GM19397 (cell line): ENCODE measurements around the gene CACTIN.
"Not testable (repeated sequence)": the region's sequence is repeated elsewhere in the genome, so short reads cannot be mapped to it uniquely, and the experiment has no call there.

Experiments
- ATAC-seq: cut with Tn5 transposase; IDR thresholded peaks from one replicate; pipeline ENCODE4 v1.9.1; 2021; ENCODE audit warnings: mild to moderate bottlenecking, moderate library complexity; ENCODE audit not compliant: unreplicated experiment

Gene CACTIN

GRCh38 chr19:3648037-3648905 is 21.7 kb upstream of the CACTIN start:
- ATAC-seq: no peak

DNA sequence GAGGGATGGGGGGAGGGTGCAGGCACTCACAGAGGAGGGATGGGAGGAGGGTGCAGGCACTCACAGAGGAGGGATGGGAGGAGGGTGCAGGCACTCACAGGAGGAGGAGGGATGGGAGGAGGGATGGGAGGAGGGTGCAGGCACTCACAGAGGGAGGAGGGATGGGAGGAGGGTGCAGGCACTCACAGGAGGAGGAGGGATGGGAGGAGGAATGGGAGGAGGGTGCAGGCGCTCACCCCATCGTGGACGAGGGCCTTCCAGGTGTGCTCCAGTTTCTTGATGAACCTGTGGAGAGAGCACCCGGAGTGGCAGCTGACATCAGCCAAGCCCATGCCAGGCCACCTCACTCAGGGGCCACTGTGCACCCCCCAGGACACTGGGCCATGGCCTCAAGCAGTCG is 20.5 kb upstream of the CACTIN start:
- not testable (repeated sequence) for ATAC-seq

DNA sequence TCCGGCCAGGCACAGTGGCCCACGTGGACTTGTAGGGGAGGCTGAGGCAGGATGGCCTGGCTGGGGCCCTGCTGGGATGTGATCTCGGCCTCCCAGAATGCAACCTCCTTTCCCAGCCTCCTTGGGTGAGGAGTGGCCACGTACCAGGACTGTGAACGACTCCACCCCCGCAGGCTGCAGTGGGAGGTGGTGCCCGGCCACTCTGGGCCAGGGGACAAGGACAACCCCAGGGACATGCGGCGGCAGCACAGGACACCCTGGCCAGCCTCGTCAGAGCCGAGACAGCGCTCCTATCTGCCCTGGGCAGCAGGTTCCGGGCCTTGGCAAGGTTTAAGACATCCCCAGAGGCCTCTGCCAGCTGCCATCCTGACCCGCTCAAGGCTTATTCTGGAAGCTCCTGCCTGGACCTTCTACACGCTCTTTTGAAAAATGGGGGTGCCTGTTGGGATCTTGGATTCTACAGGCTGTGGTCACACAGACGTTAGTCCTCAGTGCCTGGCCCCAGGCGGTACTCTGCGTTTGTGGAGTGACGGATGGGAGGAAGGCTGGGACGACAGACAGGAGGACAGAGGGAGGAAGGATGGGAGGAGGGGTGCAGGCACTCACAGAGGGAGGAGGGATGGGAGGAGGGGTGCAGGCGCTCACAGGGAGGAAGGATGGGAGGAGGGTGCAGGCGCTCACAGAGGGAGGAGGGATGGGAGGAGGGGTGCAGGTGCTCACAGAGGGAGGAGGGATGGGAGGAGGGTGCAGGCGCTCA is 19.9 kb upstream of the CACTIN start:
- no peak for ATAC-seq

DNA sequence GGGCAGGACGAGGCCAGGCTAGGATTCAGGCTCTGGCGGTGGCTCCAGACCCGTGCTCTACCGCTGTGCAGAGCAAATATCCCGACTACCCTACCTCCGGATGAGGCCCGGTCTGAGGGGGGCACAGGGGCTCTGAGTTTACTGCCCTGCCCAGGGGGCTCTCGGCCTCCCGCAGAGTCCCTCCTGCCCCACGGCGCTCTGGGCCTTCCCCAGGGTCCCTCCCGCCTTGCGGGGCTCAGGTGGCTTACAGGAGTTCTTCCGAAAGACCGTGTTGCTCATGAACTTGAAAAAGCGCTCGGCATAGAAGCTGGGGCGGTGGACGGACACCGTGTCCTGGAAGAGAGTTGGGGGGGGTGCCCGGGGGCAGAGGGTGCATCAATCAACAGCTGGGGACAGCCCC is 19.1 kb upstream of the CACTIN start:
- no peak for ATAC-seq

- no peak for ATAC-seq
These were observed 18.4 kb upstream of the CACTIN start for GRCh38 chr19:3645067-3645396.

DNA sequence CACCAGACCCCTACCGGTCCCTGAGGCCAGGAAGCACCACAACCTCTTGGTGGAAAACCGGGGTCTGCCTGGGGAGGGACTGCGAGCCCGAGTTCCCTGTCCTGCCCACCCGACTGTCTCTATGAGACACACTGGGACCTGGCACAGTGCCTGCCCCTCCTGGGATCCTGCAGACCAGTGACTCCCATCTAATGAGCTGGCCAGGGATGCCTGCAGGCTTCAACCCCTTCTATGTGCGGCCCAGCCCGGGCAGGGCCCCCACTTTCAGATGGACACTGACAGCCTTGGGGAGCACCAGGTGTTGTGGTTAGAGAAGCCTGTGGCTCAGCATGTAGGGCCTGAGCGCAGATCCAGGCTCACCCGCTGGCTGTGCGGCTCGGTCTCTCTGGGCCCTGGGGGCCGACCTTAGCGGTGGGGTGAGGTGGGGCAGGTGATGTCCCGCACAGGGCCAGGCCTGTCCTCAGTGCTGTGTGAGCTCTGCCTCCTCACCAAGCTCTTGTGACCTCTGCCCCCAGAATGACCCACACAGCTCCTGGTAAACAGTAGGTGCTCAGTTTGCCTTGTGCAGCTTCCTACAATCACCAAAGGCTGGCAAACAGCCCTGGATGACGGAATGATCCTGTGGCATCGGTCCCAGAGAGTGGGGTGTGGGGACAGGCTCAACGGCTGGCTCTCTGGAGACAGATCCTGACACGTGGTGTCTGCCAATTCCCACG is 17.9 kb upstream of the CACTIN start:
- no peak for ATAC-seq

DNA sequence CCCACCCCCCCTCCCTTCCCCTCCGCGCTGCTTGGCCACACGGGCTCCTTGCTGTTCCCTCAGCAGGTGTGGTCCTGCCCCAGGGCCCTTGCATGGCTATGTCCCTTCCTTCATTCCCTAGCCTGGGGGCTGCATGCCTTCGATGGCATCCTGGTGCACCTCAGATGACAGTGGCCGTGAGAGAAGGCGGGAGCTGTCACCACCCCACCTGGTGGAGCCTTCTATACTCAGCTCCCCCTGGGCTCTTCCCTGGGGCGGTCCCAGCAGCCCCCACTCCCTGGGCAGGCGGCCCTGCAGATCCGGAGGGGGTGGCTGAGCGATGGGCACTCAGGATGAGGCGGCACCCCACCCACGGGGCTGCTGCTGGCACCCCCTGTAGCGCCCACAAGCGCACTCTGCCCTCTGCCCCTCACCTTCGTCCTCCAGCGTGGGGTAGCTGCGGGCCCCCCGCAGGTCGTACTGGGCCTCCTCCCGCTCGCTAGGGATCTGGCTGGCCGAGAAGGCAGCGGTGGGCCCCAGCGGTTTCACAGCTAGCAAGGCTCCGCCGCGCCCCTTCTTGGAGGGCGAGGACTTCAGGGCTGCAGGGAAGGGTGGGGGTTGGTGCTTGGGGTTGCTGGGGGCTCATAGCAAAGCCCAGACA is 17.2 kb upstream of the CACTIN start:
- ATAC-seq: no peak

GRCh38 chr19:3642987-3643673 is 16.5 kb upstream of the CACTIN start:
- ATAC-seq: no peak

GRCh38 chr19:3642296-3642695 is 15.7 kb upstream of the CACTIN start:
- ATAC-seq: no peak

DNA sequence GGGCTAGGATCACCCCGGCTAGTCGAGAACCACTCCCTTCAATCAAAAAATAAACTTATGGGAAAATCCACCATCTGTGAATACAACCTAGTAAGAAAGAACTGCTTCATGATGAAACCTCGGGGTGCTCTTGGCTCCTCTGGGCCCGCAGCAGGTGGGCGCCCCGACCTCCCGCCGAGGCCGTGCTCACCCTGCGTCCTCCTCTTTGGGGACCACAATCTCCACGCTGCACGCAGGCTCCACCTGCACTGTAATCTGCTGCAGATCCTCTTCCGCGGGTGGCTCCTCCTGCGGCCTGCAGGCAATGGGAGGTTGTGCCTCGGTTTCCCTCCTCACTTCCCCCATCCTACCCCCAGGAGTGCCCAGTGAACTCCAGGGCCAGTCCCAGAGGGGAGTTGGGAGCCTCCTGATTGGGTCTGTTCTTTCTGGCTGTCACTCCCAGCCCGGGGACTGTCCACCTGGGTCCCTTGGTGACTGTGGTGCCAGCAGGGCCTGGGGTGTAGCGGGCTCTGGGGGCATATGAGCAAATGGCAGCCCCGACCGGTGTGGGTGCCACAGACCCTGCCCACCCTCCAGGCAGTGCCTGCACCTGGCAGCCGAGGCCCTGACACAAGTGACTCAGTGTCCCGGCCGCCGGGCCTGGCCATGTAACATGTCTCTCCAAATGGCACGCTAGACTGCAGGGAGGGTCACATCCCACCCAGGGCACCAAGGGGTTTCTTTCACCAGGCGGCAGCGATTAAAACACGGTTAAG is 15.1 kb upstream of the CACTIN start:
- ATAC-seq: no peak

- ATAC-seq: no peak
These were observed 12.9 kb upstream of the CACTIN start for GRCh38 chr19:3639479-3639878.

GRCh38 chr19:3638208-3639193 is 11.9 kb upstream of the CACTIN start:
- no peak for ATAC-seq

DNA sequence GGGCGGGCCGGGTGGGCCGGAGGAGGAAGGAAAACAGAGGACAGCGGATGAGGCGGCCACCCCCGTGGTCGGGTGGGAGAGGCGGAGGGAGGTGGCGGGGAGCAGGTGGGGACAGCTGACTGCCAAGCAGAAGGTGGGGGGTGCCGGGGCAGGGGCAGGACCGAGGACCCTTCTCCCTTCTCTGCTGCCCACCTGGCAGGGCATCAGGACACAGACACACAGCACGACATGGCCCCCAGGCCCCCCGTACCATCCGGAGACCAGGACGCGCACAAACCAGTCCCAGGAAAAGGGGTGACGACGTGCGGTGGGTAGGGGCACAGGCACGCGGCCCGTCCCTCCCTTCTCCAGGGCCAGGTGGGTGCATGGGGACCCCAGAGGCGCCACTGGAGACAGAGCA is 11.0 kb upstream of the CACTIN start:
- no peak for ATAC-seq

DNA sequence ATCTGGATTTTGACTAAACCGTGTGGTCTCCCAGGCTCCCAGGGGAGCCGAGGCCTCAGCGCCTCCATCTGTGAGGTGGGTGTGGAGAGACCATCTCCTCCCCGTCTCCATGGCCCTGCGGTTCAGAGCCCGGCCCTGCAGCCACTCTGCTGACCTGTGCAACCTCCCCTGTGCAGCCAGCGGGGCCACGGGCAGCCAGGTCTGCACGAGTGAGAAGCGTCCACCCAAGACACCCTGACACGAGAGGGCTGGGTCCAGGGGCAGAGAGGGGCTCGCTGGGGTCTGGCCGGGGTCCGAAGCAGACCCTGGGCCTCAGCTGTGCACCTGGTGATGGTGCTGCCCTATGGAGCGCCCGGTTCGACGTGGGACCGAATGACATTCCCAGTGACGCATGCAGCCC is 10.4 kb upstream of the CACTIN start:
- no peak for ATAC-seq

- no peak for ATAC-seq
These were observed 9.9 kb upstream of the CACTIN start for GRCh38 chr19:3636506-3636905.

GRCh38 chr19:3634496-3635045 is 8.0 kb upstream of the CACTIN start:
- ATAC-seq: no peak

DNA sequence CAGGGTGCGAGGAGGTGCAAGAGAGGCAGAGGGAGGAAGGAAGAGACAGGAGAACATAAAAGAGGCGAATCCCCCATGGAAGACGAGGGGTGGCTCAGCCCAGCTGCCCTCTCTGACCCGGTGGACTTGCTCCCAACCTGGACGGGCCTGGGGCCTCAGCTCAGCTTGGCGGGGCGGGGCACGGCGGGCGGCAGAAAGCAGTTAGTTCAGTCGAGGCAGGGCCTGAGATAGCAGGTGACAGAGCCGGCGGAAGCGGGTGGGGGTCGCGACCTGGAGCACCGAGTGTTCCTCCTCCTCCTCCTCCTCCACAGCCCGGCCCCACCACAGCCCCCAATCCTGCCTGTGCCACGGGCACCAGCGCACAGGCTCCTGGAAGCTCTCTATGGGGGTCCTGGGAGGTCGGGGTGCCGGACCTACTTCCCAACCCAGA is 7.0 kb upstream of the CACTIN start:
- no peak for ATAC-seq
